GM12878 (cell line): ENCODE results near the gene AMELX. TPM values are rescaled to one million over a fixed set of nuclear protein-coding genes. Genes with fewer than 3 reads are reported as not detected.

ENCODE experiments used
- ATAC-seq: fragments of 200-7000 bp; cut with Tn5 transposase; 3 replicates; pipeline ENCODE4 v1.9.1; 2020; ENCODE audit warnings: mild to moderate bottlenecking, moderate library complexity
- BruUV-seq: library from RNA; stranded (reverse); fragments of 400-500 nt; replicated peaks from 2 replicates; lab custom pipeline; 2021; lab: Mats Ljungman, UMichigan
- CTCF ChIA-PET: fragments of 300-600 bp; sonication (Branson Sonifier 250); formaldehyde crosslinking; extraction: SDS; loops from one replicate; lab custom pipeline; 2021; ENCODE audit warnings: inconsistent platforms; lab: Yijun Ruan, JAX
- POLR2A ChIA-PET: fragments of 350-600 bp; formaldehyde crosslinking; extraction: SDS; loops from one replicate; lab custom pipeline; 2021; ENCODE audit warnings: inconsistent platforms; lab: Charles Lee
- RAD21 ChIA-PET: fragments of 300-600 bp; sonication (Branson Sonifier 250); formaldehyde crosslinking; loops from one replicate; lab custom pipeline; 2023; ENCODE audit warnings: antibody characterized with exemption; ENCODE audit not compliant: unreplicated experiment; lab: Charles Lee
- SMC1A ChIA-PET: fragments of 300-600 bp; sonication (Branson Sonifier 250); formaldehyde crosslinking; loops from one replicate; lab custom pipeline; 2023; ENCODE audit not compliant: unreplicated experiment, uncharacterized antibody; lab: Charles Lee
- DNase-seq: peaks from one replicate; pipeline ENCODE4 v3.0.0-alpha.2; 2011; ENCODE audit warnings: low read depth, low spot score
- FAIRE-seq: peaks from 3 replicates; lab custom pipeline; 2011; peaks lifted over from hg19 to GRCh38; lab: Jason Lieb, UNC
- H2AFZ ChIP-seq: 2 replicates; pipeline ENCODE4 v1.6.0; 2011; ENCODE audit warnings: low read depth, low read length, control low read depth; ENCODE audit not compliant: control insufficient read depth
- H3K27ac ChIP-seq: 2 replicates; pipeline ENCODE4 v1.5.1; 2011; ENCODE audit warnings: control low read depth; ENCODE audit not compliant: control insufficient read depth, insufficient read depth
- H3K27me3 ChIP-seq, 2 experiments: replicated peaks in 1 of 2; 2 replicates each; pipeline versions ENCODE4 v1.6.0 to v1.6.1; 2011; ENCODE audit warnings: low read length in 1 of 2; ENCODE audit not compliant: control insufficient read depth in 2 of 2, insufficient read depth in 2 of 2
- H3K36me3 ChIP-seq, 2 experiments: 2 replicates each; pipeline ENCODE4 v1.5.1; 2011; ENCODE audit warnings: low read length in 1 of 2; ENCODE audit not compliant: control insufficient read depth in 2 of 2, insufficient read depth in 2 of 2
- H3K4me1 ChIP-seq: 2 replicates; pipeline ENCODE4 v1.6.1; 2011; ENCODE audit warnings: mild to moderate bottlenecking, low read length, moderate library complexity, mixed read lengths; ENCODE audit not compliant: control insufficient read depth, insufficient read depth
- H3K4me2 ChIP-seq: 2 replicates; pipeline ENCODE4 v1.6.0; 2011; ENCODE audit warnings: control low read depth; ENCODE audit not compliant: control insufficient read depth, insufficient read depth
- H3K4me3 ChIP-seq: fragments of 200-600 bp; sonication (generic); 2 replicates; pipeline ENCODE4 v1.5.1; 2016
- H3K79me2 ChIP-seq: 2 replicates; pipeline ENCODE4 v1.6.0; 2011; ENCODE audit warnings: low read length; ENCODE audit not compliant: control insufficient read depth, insufficient read depth
- H3K9ac ChIP-seq: 2 replicates; pipeline ENCODE4 v1.8.0; 2011; ENCODE audit warnings: low read length, control low read depth, mixed read lengths; ENCODE audit not compliant: control insufficient read depth, insufficient read depth
- H3K9me3 ChIP-seq: replicated peaks from 3 replicates; pipeline ENCODE4 v1.5.1; 2011; ENCODE audit warnings: mild to moderate bottlenecking, low read length; ENCODE audit not compliant: control insufficient read depth, insufficient read depth
- H4K20me1 ChIP-seq: 2 replicates; pipeline ENCODE4 v1.6.0; 2011; ENCODE audit not compliant: control insufficient read depth, insufficient read depth
- EP300 ChIP-seq, 2 experiments: fragments of 150-350 bp in 1 of 2; IDR thresholded peaks; 2 replicates each; pipeline ENCODE4 v1.6.1; 2011 to 2012; ENCODE audit warnings: low read depth in 2 of 2, low read length in 2 of 2, borderline replicate concordance in 1 of 2, improper control_type of control experiment in 1 of 2, inconsistent platforms in 1 of 2; ENCODE audit not compliant: control insufficient read depth in 1 of 2
- FOXM1 ChIP-seq: IDR thresholded peaks from 2 replicates; pipeline ENCODE4 v1.6.1; 2012; ENCODE audit warnings: low read depth, mild to moderate bottlenecking, inconsistent platforms, low read length, moderate library complexity
- MYB ChIP-seq: fragments of 150-350 bp; IDR thresholded peaks from 2 replicates; pipeline ENCODE4 v1.6.1; 2014; ENCODE audit warnings: mild to moderate bottlenecking, low read depth, low read length, borderline replicate concordance
- POLR2A ChIP-seq: IDR thresholded peaks from 2 replicates; pipeline ENCODE4 v1.6.1; 2011; ENCODE audit warnings: low read depth, mild to moderate bottlenecking, low read length
- POU2F2 ChIP-seq: IDR thresholded peaks from 3 replicates; pipeline ENCODE4 v1.6.1; 2011; ENCODE audit warnings: low read depth, mild to moderate bottlenecking, low read length, borderline replicate concordance
- RB1 ChIP-seq: fragments of 450-650 bp; formaldehyde crosslinking; IDR thresholded peaks from 2 replicates; pipeline ENCODE4 v1.6.1; 2017; ENCODE audit warnings: mild to moderate bottlenecking, borderline replicate concordance
- RFX5 ChIP-seq: IDR thresholded peaks from 2 replicates; pipeline ENCODE4 v1.6.1; 2011; ENCODE audit warnings: low read depth, low read length, improper control_type of control experiment
- TCF12 ChIP-seq: IDR thresholded peaks from 2 replicates; pipeline ENCODE4 v1.6.1; 2011; ENCODE audit warnings: low read depth, mild to moderate bottlenecking, low read length
- TCF3 ChIP-seq: IDR thresholded peaks from 2 replicates; pipeline ENCODE4 v1.6.1; 2012; ENCODE audit warnings: low read depth, mild to moderate bottlenecking, low read length, borderline replicate concordance; ENCODE audit not compliant: insufficient read depth
- YBX1 ChIP-seq: fragments of 450-650 bp; IDR thresholded peaks from 2 replicates; pipeline ENCODE4 v1.6.1; 2016; ENCODE audit warnings: antibody characterized with exemption
- ZNF622 ChIP-seq: fragments of 450-650 bp; IDR thresholded peaks from 2 replicates; pipeline ENCODE4 v1.6.1; 2017; ENCODE audit warnings: mild to moderate bottlenecking, inconsistent platforms
- WGBS: methylation state at CpG from one replicate; pipeline ENCODE4 v1.1.6; 2016; ENCODE audit warnings: low lambda C conversion rate; ENCODE audit not compliant: insufficient replicate concordance, insufficient coverage; ENCODE audit errors: missing lambda C conversion rate; 5-methylcytosine and 5-hydroxymethylcytosine counted together
- in situ Hi-C: fragments of 300-500 bp; cut with MboI; formaldehyde crosslinking; loops from 9 replicates; pipeline ENCODE4 v1.14.3; 2018; ENCODE audit warnings: mixed read lengths
- intact Hi-C: fragments of 100-400 bp; cut with micrococcal nuclease; formaldehyde crosslinking; loops from one replicate; pipeline ENCODE4 v1.14.2; 2022; ENCODE audit not compliant: unreplicated experiment
- polyA plus RNA-seq, 11 experiments: library from polyadenylated mRNA; depleted of rRNA in 4 of 11; unstranded in 6 of 11; stranded (reverse) in 5 of 11; fragments of >200 nt; fragmentation: Nextera tagmentation in 4 of 11; fragmentation: Illumina TruSeq in 1 of 11; extraction: Ambion mirVana in 4 of 11; extraction: Trizol in 1 of 11; gene quantifications; 1 replicate in 1 of 11; 2 replicates in 10 of 11; pipeline versions ENCODE4 v1.2.1 to v1.2.3, GENCODE V29; 2011 to 2016; ENCODE audit warnings: inconsistent platforms in 2 of 11, missing spikeins in 2 of 11, low read depth in 1 of 11
- total RNA-seq, 4 experiments: library from RNA; depleted of rRNA in 3 of 4; stranded (reverse); fragments of >200 nt in 3 of 4; fragmentation: Illumina TruSeq in 1 of 4; extraction: Trizol in 1 of 4; gene quantifications; 2 replicates each; pipeline versions ENCODE4 v1.2.1 to v1.2.3, GENCODE V29; 2013 to 2021
- TF ChIP-seq, protein P1 (sequence below): fragments of 150-350 bp; IDR thresholded peaks from 2 replicates; pipeline ENCODE4 v1.6.1; 2016; ENCODE audit warnings: low read depth, low read length
- TF ChIP-seq, protein P2 (sequence below): fragments of 450-650 bp; IDR thresholded peaks from 2 replicates; pipeline ENCODE4 v1.6.1; 2017; ENCODE audit warnings: mild to moderate bottlenecking, low read depth, inconsistent platforms; ENCODE audit not compliant: poor library complexity, severe bottlenecking

AMELX gene
- total and polyA plus RNA-seq, 10 of the 15 experiments (the other 5 are each of a cell fraction or from before 2014, with no cell fraction given) = not detected

DNA sequence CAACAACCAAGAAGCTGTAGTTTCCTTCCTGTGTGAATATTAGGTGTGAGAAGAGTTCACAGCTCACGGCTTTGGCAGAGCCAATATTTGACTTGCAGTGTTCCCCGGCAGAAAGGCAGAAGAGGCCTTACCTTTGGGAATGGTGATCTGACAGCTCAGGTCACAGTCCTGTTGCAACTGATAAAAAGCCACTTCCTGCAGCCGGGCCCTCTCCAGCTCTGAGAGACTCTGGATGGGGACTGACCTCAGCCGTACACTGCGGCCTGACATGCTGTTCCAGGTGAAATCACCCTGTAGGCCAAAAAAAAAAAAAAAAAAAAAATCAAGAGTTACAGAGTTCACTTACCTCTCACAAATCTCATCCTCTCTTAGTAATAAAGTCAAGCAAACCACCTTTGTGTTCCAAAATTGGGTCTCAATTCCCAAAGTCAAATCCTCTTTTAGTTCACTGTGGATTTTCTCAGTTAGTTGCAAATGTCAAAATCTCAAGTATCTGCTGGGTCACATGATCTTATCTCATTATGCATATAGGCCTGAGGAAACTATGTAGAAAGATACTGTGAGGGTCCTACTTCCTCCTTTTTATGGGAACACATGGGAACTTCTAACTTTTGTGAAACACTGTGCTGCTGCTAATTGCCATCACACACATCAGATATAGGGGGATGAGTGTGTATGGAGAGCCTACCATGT is 38.6 kb upstream of the AMELX start:
- BruUV-seq = no TSS peak
- FAIRE-seq (no peak), DNase-seq (no peak), ATAC-seq (no peak)
- Histone ChIP-seq H3K27ac (no peak overlapping the region), H3K4me3 (no peak overlapping the region), H3K27me3 (no peaks in the 10 kb centered on the region), H3K9ac (no peak overlapping the region), H3K4me1 (no peaks in the 10 kb centered on the region), H3K4me2 (no peak overlapping the region), H3K9me3 (no peaks in the 10 kb centered on the region), H3K36me3 (no peaks in the 10 kb centered on the region), H4K20me1 (no peaks in the 10 kb centered on the region), H3K79me2 (no peaks in the 10 kb centered on the region), H2AFZ (no peak overlapping the region)
- CTCF ChIA-PET = no interaction called here
- POLR2A ChIA-PET = no interaction called here
- 85% methylated on average over 5 of the region's 5 CpGs for WGBS
- RAD21 ChIA-PET = interaction anchor here (0.7 kb wide), 1 partner anchor 161 kb away, joined by 3 read pairs; no protein-coding TSS in a partner anchor
- TF ChIP-seq YBX1 (no peak), TCF3 (no peak), POLR2A (no peak), ZNF622 (no peak), RFX5 (no peak), RB1 (no peak), MYB (no peak), EP300 (IDR thresholded peaks at IDR 0.05; ENCODE audit: borderline replicate concordance in 1 of 2, control insufficient read depth in 1 of 2, low read depth in 2 of 2, low read length in 2 of 2) (no peak), POU2F2 (no peak), FOXM1 (no peak), TCF12 (no peak)
- TF ChIP-seq, protein P1, sequence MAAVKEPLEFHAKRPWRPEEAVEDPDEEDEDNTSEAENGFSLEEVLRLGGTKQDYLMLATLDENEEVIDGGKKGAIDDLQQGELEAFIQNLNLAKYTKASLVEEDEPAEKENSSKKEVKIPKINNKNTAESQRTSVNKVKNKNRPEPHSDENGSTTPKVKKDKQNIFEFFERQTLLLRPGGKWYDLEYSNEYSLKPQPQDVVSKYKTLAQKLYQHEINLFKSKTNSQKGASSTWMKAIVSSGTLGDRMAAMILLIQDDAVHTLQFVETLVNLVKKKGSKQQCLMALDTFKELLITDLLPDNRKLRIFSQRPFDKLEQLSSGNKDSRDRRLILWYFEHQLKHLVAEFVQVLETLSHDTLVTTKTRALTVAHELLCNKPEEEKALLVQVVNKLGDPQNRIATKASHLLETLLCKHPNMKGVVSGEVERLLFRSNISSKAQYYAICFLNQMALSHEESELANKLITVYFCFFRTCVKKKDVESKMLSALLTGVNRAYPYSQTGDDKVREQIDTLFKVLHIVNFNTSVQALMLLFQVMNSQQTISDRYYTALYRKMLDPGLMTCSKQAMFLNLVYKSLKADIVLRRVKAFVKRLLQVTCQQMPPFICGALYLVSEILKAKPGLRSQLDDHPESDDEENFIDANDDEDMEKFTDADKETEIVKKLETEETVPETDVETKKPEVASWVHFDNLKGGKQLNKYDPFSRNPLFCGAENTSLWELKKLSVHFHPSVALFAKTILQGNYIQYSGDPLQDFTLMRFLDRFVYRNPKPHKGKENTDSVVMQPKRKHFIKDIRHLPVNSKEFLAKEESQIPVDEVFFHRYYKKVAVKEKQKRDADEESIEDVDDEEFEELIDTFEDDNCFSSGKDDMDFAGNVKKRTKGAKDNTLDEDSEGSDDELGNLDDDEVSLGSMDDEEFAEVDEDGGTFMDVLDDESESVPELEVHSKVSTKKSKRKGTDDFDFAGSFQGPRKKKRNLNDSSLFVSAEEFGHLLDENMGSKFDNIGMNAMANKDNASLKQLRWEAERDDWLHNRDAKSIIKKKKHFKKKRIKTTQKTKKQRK = no peak
- TF ChIP-seq, protein P2, sequence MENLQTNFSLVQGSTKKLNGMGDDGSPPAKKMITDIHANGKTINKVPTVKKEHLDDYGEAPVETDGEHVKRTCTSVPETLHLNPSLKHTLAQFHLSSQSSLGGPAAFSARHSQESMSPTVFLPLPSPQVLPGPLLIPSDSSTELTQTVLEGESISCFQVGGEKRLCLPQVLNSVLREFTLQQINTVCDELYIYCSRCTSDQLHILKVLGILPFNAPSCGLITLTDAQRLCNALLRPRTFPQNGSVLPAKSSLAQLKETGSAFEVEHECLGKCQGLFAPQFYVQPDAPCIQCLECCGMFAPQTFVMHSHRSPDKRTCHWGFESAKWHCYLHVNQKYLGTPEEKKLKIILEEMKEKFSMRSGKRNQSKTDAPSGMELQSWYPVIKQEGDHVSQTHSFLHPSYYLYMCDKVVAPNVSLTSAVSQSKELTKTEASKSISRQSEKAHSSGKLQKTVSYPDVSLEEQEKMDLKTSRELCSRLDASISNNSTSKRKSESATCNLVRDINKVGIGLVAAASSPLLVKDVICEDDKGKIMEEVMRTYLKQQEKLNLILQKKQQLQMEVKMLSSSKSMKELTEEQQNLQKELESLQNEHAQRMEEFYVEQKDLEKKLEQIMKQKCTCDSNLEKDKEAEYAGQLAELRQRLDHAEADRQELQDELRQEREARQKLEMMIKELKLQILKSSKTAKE = no peak
- SMC1A ChIA-PET = no interaction called here
- intact Hi-C loops (no loop called here), in situ Hi-C loops (no loop called here)
